ENCODE measurements around the gene FRY.

GRCh38 chr13:32079587-32079986, 48.0 kb downstream of the FRY start:
- no peak for TF ChIP-seq EZH2phosphoT487 (IDR thresholded peaks at IDR 0.05; ENCODE audit: borderline replicate concordance, low read length)
- no peak for TF ChIP-seq CTCF (conservative IDR thresholded peaks at IDR 0.05; ENCODE audit: low read depth, low read length)
- TF ChIP-seq EZH2 (IDR thresholded peaks at IDR 0.05; ENCODE audit: low read length, unreplicated experiment) = no peak

Measured in PC-3 (cell line).